ENCODE results near the gene SND1.

The SND1 gene

GRCh38 chr7:127997226-127997922, 345.4 kb downstream of the SND1 start (continued):
- TF ChIP-seq CREB5 (CRISPR knock-in tag; IDR thresholded peaks at IDR 0.05; ENCODE audit: low read depth) (no peak), ZFP3 (CRISPR knock-in tag; IDR thresholded peaks at IDR 0.05) (no peak), ZNF8 (CRISPR knock-in tag; IDR thresholded peaks at IDR 0.05) (no peak), CSRNP3 (CRISPR knock-in tag; IDR thresholded peaks at IDR 0.05) (no peak), SNAI2 (CRISPR knock-in tag; IDR thresholded peaks at IDR 0.05) (no peak), PPARA (CRISPR knock-in tag; IDR thresholded peaks at IDR 0.05; ENCODE audit: borderline replicate concordance) (no peak)

- TF ChIP-seq TOX (CRISPR knock-in tag; IDR thresholded peaks at IDR 0.05; ENCODE audit: borderline replicate concordance) (no peak), PATZ1 (CRISPR knock-in tag; IDR thresholded peaks at IDR 0.05; ENCODE audit: borderline replicate concordance) (no peak), ZNF70 (CRISPR knock-in tag; IDR thresholded peaks at IDR 0.05) (no peak), SNAI2 (CRISPR knock-in tag; IDR thresholded peaks at IDR 0.05) (no peak), CREB5 (CRISPR knock-in tag; IDR thresholded peaks at IDR 0.05; ENCODE audit: low read depth) (no peak), RARB (CRISPR knock-in tag; IDR thresholded peaks at IDR 0.05) (no peak), ZFP30 (CRISPR knock-in tag; IDR thresholded peaks at IDR 0.05) (no peak), ESRRG (CRISPR knock-in tag; IDR thresholded peaks at IDR 0.05) (no peak), TSHZ2 (CRISPR knock-in tag; IDR thresholded peaks at IDR 0.05) (no peak), PPARA (CRISPR knock-in tag; IDR thresholded peaks at IDR 0.05; ENCODE audit: borderline replicate concordance) (no peak), GLIS3 (CRISPR knock-in tag; IDR thresholded peaks at IDR 0.05) (no peak), CSDC2 (CRISPR knock-in tag; IDR thresholded peaks at IDR 0.05) (no peak), ZNF565 (CRISPR knock-in tag; conservative IDR thresholded peaks at IDR 0.05; ENCODE audit: low read depth) (no peak), POU6F1 (CRISPR knock-in tag; IDR thresholded peaks at IDR 0.05; ENCODE audit: borderline replicate concordance, low read depth) (no peak), ZFP3 (CRISPR knock-in tag; IDR thresholded peaks at IDR 0.05) (no peak), BACH2 (CRISPR knock-in tag; IDR thresholded peaks at IDR 0.05; ENCODE audit: borderline replicate concordance) (no peak), TCF4 (CRISPR knock-in tag; IDR thresholded peaks at IDR 0.05; ENCODE audit: borderline replicate concordance) (no peak), ZNF8 (CRISPR knock-in tag; IDR thresholded peaks at IDR 0.05) (no peak), CSRNP3 (CRISPR knock-in tag; IDR thresholded peaks at IDR 0.05) (no peak)
- no peak for ATAC-seq
These were observed 346.7 kb downstream of the SND1 start for GRCh38 chr7:127998671-127999070.
